GM23338 (cell line): Measurements from ENCODE around the gene AHSP. TPM values are rescaled to one million over a fixed set of nuclear protein-coding genes. Genes with fewer than 3 reads are reported as not detected.

Experiments
- ATAC-seq: fragments of 200-7000 bp; cut with Tn5 transposase; 3 replicates; pipeline ENCODE4 v1.9.1; 2020
- DNase-seq: peaks from one replicate; pipeline ENCODE4 v3.0.0-alpha.2; 2015; ENCODE audit warnings: low spot score
- H2AFZ ChIP-seq: fragments of 200-600 bp; sonication (generic); 2 replicates; pipeline ENCODE4 v1.8.0; 2016; ENCODE audit warnings: antibody characterized with exemption, mild to moderate bottlenecking, moderate library complexity
- H3F3A ChIP-seq: fragments of 200-600 bp; sonication (generic); replicated peaks from 2 replicates; pipeline ENCODE4 v1.8.0; 2017; ENCODE audit warnings: antibody characterized with exemption, mixed run types, low read depth
- H3K27ac ChIP-seq: fragments of 200-600 bp; sonication (generic); 2 replicates; pipeline ENCODE4 v1.6.1; 2016; ENCODE audit warnings: low read depth
- H3K27me3 ChIP-seq: fragments of 200-600 bp; sonication (generic); 2 replicates; pipeline ENCODE4 v1.8.0; 2016; ENCODE audit warnings: mild to moderate bottlenecking, mixed run types, moderate library complexity; ENCODE audit not compliant: insufficient read depth
- H3K36me3 ChIP-seq: fragments of 200-600 bp; sonication (generic); 2 replicates; pipeline ENCODE4 v1.8.0; 2016; ENCODE audit warnings: mild to moderate bottlenecking; ENCODE audit not compliant: insufficient read depth
- H3K4me1 ChIP-seq: fragments of 200-600 bp; sonication (generic); 2 replicates; pipeline ENCODE4 v1.8.0; 2016; ENCODE audit warnings: mild to moderate bottlenecking, moderate library complexity; ENCODE audit not compliant: insufficient read depth
- H3K4me2 ChIP-seq: fragments of 200-600 bp; sonication (generic); 2 replicates; pipeline ENCODE4 v1.7.1; 2017; ENCODE audit warnings: mixed run types
- H3K4me3 ChIP-seq: fragments of 200-600 bp; sonication (generic); 2 replicates; pipeline ENCODE4 v1.6.1; 2016; ENCODE audit warnings: mixed run types
- H3K79me2 ChIP-seq: fragments of 200-600 bp; sonication (generic); replicated peaks from 2 replicates; pipeline ENCODE4 v1.8.0; 2017; ENCODE audit warnings: mild to moderate bottlenecking; ENCODE audit not compliant: insufficient read depth
- H3K9me2 ChIP-seq: fragments of 200-600 bp; sonication (generic); 2 replicates; pipeline ENCODE4 v1.8.0; 2017; ENCODE audit not compliant: insufficient read depth
- H4K20me1 ChIP-seq: fragments of 200-600 bp; sonication (generic); replicated peaks from 2 replicates; pipeline ENCODE4 v1.8.0; 2017; ENCODE audit warnings: mild to moderate bottlenecking; ENCODE audit not compliant: insufficient read depth
- H3K27ac Mint-ChIP-seq: 2 replicates; pipeline ENCODE4 v1.8.0; 2020; ENCODE audit warnings: inconsistent platforms, mild to moderate bottlenecking, moderate library complexity, mixed read lengths
- H3K27me3 Mint-ChIP-seq: 3 replicates; pipeline ENCODE4 v1.8.0; 2022; ENCODE audit warnings: low read depth, mild to moderate bottlenecking, moderate library complexity, mixed read lengths, inconsistent platforms; ENCODE audit not compliant: insufficient read depth, poor library complexity
- H3K36me3 Mint-ChIP-seq: 3 replicates; pipeline ENCODE4 v1.8.0; 2021; ENCODE audit warnings: low read depth, mild to moderate bottlenecking, inconsistent platforms, moderate library complexity, mixed read lengths
- H3K4me1 Mint-ChIP-seq: 3 replicates; pipeline ENCODE4 v1.8.0; 2020; ENCODE audit warnings: mild to moderate bottlenecking, inconsistent platforms, mixed read lengths
- H3K4me3 Mint-ChIP-seq: 3 replicates; pipeline ENCODE4 v1.8.0; 2021; ENCODE audit warnings: moderate library complexity, mild to moderate bottlenecking, inconsistent platforms, mixed read lengths
- H3K9me3 Mint-ChIP-seq: 3 replicates; pipeline ENCODE4 v1.8.0; 2020; ENCODE audit warnings: moderate library complexity, mild to moderate bottlenecking, inconsistent platforms, mixed read lengths
- CREB1 ChIP-seq: fragments of 250-450 bp; sonication (Bioruptor Pico); IDR thresholded peaks from 2 replicates; pipeline ENCODE4 v1.5.0; 2020; ENCODE audit warnings: low read depth, mild to moderate bottlenecking, moderate library complexity
- CTCF ChIP-seq, 2 experiments: fragments of 200-600 bp in 1 of 2; sonication (generic) in 1 of 2; conservative IDR thresholded peaks; 2 replicates each; pipeline versions ENCODE4 v1.5.1 to v1.6.1; 2016 to 2017; ENCODE audit warnings: antibody characterized with exemption in 2 of 2, low read depth in 2 of 2, mild to moderate bottlenecking in 2 of 2, moderate library complexity in 1 of 2
- ETS1 ChIP-seq: IDR thresholded peaks from 2 replicates; pipeline ENCODE4 v1.6.1; 2016; ENCODE audit warnings: antibody characterized with exemption
- EZH2 ChIP-seq: fragments of 200-600 bp; sonication (generic); IDR thresholded peaks from one replicate; pipeline ENCODE4 v1.8.0; 2017; ENCODE audit warnings: antibody characterized with exemption, mild to moderate bottlenecking, low read depth; ENCODE audit not compliant: unreplicated experiment
- JUNB ChIP-seq: IDR thresholded peaks from one replicate; pipeline ENCODE4 v1.6.1; 2016; ENCODE audit warnings: antibody characterized with exemption; ENCODE audit not compliant: unreplicated experiment
- NANOG ChIP-seq: IDR thresholded peaks from 2 replicates; pipeline ENCODE4 v1.6.1; 2016; ENCODE audit warnings: antibody characterized with exemption, borderline replicate concordance
- POLR2AphosphoS5 ChIP-seq: IDR thresholded peaks from 2 replicates; pipeline ENCODE4 v1.6.1; 2016; ENCODE audit warnings: antibody characterized with exemption, low read depth
- STAT1 ChIP-seq: IDR thresholded peaks from one replicate; pipeline ENCODE4 v1.6.1; 2016; ENCODE audit warnings: antibody characterized with exemption; ENCODE audit not compliant: unreplicated experiment
- ZNF114 ChIP-seq: fragments of 250-450 bp; sonication (Bioruptor Pico); IDR thresholded peaks from 2 replicates; pipeline ENCODE4 v1.5.0; 2020; ENCODE audit warnings: mild to moderate bottlenecking, moderate library complexity
- ZNF462 ChIP-seq: fragments of 250-450 bp; sonication (Bioruptor Pico); IDR thresholded peaks from 2 replicates; pipeline ENCODE4 v1.5.0; 2020; ENCODE audit warnings: mild to moderate bottlenecking, moderate library complexity
- polyA plus RNA-seq: library from polyadenylated mRNA; unstranded; fragments of >200 nt; fragmentation: Nextera tagmentation; extraction: Ambion mirVana; gene quantifications from 2 replicates; pipeline ENCODE4 v1.2.1, GENCODE V29; 2016
- total RNA-seq: library from RNA; depleted of rRNA; stranded (reverse); fragments of >200 nt; shearing (Covaris generic); gene quantifications from 2 replicates; pipeline ENCODE4 v1.2.3, GENCODE V29; 2014

The AHSP gene
- total and polyA plus RNA-seq, 2 experiments from 2014 or later, result 2.1 TPM; not detected in 1

- TF ChIP-seq CTCF (conservative IDR thresholded peaks at IDR 0.05; ENCODE audit: low read depth in 2 of 2), result no peak
- TF ChIP-seq ZNF114 (CRISPR knock-in tag), result no peak
- TF ChIP-seq POLR2AphosphoS5, result no peak
- TF ChIP-seq CREB1 (CRISPR knock-in tag), result no peak
- TF ChIP-seq STAT1, result no peak
Observed at GRCh38 chr16:31531096-31531495, 3.4 kb downstream of the AHSP start (continued).

- no peak for TF ChIP-seq NANOG
- TF ChIP-seq JUNB, result no peak
- TF ChIP-seq EZH2, result no peak
- no peak for TF ChIP-seq STAT1
- TF ChIP-seq ZNF462 (CRISPR knock-in tag), result no peak
- TF ChIP-seq ETS1, result no peak
- no peak for TF ChIP-seq ZNF114 (CRISPR knock-in tag)
- no peak for TF ChIP-seq CTCF (conservative IDR thresholded peaks at IDR 0.05; ENCODE audit: low read depth in 2 of 2)
- no peaks in the 10 kb centered on the region for H3K36me3 Mint-ChIP-seq
- Histone ChIP-seq H3K9me2 (no peaks in the 10 kb centered on the region), H3K27ac (no peak overlapping the region), H2AFZ (no peak overlapping the region), H3K79me2 (no peaks in the 10 kb centered on the region), H3K36me3 (no peaks in the 10 kb centered on the region), H4K20me1 (no peaks in the 10 kb centered on the region; the same call in none of the 2 replicates), H3K27me3 (peaks cover 85% of the 10 kb centered on the region), H3F3A (peaks cover 3% of the 10 kb centered on the region; the same call in 1 of the 2 replicates), H3K4me3 (no peak overlapping the region), H3K4me1 (peaks cover 17% of the 10 kb centered on the region), H3K4me2 (no peak overlapping the region)
- no peak for ATAC-seq
- peaks cover 28% of the 10 kb centered on the region for H3K4me1 Mint-ChIP-seq
- DNase-seq, result no peak
- H3K27ac Mint-ChIP-seq, result no peak overlapping the region
- peaks cover 28% of the 10 kb centered on the region for H3K27me3 Mint-ChIP-seq
- H3K4me3 Mint-ChIP-seq, result no peak overlapping the region
- H3K9me3 Mint-ChIP-seq, result no peaks in the 10 kb centered on the region; the same call in 1 of the 3 replicates
Observed at GRCh38 chr16:31532120-31532519, 4.4 kb downstream of the AHSP start.
